WI38 (cell line): ENCODE results near the gene SAYSD1.
A peak's percentile ranks its signal among the peaks of the same experiment; 100 is the strongest.

Experiments
- H3K4me3 ChIP-seq: 2 replicates; pipeline ENCODE4 v1.5.1; 2011; ENCODE audit warnings: low read depth, mild to moderate bottlenecking, control low read depth, low read length
- CTCF ChIP-seq: IDR thresholded peaks from 2 replicates; pipeline ENCODE4 v1.5.1; 2012; ENCODE audit warnings: low read depth, mild to moderate bottlenecking, control low read depth, low read length

The SAYSD1 gene

GRCh38 chr6:39128106-39128505 lies 13.1 kb upstream of the SAYSD1 start:
- no peak for TF ChIP-seq CTCF
- H3K4me3 ChIP-seq: no peak overlapping the region

- H3K4me3 ChIP-seq: no peak overlapping the region
- TF ChIP-seq CTCF: no peak
Observed at GRCh38 chr6:39124114-39124513, 9.1 kb upstream of the SAYSD1 start.

GRCh38 chr6:39118921-39119320 lies 3.9 kb upstream of the SAYSD1 start:
- TF ChIP-seq CTCF: no peak
- H3K4me3 ChIP-seq: no peak overlapping the region

- H3K4me3 ChIP-seq: peak overlapping the region; percentile 81
- TF ChIP-seq CTCF: no peak
Observed at GRCh38 chr6:39114388-39114703, 640 bp downstream of the SAYSD1 start.

- no peak for TF ChIP-seq CTCF
- H3K4me3 ChIP-seq: no peak overlapping the region; the same call in 1 of the 2 replicates
Observed at GRCh38 chr6:39113788-39114187, 1.2 kb downstream of the SAYSD1 start.

- TF ChIP-seq CTCF: no peak
- no peak overlapping the region for H3K4me3 ChIP-seq
Observed at GRCh38 chr6:39111280-39111679, 3.7 kb downstream of the SAYSD1 start.

- TF ChIP-seq CTCF: no peak
Observed at GRCh38 chr6:39108041-39108839, 6.7 kb downstream of the SAYSD1 start.

More at GRCh38 chr6:39108041-39108839, 6.7 kb downstream of the SAYSD1 start:
- no peak overlapping the region for H3K4me3 ChIP-seq
